VCaP (cell line): Measurements from ENCODE around the gene MLC1.

Experiments
- H3K27ac ChIP-seq: fragments of 450-650 bp; 2 replicates; pipeline ENCODE4 v1.5.1; 2017
- TF ChIP-seq, protein P1 (sequence below): fragments of 450-650 bp; conservative IDR thresholded peaks from 2 replicates; pipeline ENCODE4 v1.5.1; 2017; ENCODE audit warnings: mild to moderate bottlenecking, moderate library complexity

Gene MLC1

DNA sequence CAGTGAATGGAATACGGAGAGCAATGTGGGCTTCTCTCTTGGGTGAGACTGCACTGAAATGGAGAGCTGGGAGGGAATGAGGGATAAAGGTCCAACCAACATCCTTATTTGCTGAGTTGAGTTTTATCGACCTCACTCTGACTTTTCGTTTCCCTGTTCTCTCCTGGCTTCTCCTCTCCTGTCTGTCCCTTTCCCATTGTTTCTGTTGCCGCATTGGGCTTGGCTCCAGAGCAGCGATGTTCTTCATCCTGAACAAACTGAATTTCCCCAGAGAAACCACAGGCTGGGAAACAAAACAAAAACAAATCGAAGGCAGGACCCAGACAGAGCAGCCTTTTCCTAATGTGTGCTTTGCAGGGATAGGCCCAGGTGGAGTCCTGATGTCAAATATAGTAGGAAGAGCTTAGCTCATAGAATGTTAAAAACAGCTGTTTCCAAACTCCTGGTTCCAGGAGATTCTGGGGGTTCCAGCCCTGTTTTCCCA, 34.6 kb upstream of the MLC1 start:
- no peak overlapping the region for H3K27ac ChIP-seq
- TF ChIP-seq, protein P1, sequence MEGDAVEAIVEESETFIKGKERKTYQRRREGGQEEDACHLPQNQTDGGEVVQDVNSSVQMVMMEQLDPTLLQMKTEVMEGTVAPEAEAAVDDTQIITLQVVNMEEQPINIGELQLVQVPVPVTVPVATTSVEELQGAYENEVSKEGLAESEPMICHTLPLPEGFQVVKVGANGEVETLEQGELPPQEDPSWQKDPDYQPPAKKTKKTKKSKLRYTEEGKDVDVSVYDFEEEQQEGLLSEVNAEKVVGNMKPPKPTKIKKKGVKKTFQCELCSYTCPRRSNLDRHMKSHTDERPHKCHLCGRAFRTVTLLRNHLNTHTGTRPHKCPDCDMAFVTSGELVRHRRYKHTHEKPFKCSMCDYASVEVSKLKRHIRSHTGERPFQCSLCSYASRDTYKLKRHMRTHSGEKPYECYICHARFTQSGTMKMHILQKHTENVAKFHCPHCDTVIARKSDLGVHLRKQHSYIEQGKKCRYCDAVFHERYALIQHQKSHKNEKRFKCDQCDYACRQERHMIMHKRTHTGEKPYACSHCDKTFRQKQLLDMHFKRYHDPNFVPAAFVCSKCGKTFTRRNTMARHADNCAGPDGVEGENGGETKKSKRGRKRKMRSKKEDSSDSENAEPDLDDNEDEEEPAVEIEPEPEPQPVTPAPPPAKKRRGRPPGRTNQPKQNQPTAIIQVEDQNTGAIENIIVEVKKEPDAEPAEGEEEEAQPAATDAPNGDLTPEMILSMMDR, result no peak

DNA sequence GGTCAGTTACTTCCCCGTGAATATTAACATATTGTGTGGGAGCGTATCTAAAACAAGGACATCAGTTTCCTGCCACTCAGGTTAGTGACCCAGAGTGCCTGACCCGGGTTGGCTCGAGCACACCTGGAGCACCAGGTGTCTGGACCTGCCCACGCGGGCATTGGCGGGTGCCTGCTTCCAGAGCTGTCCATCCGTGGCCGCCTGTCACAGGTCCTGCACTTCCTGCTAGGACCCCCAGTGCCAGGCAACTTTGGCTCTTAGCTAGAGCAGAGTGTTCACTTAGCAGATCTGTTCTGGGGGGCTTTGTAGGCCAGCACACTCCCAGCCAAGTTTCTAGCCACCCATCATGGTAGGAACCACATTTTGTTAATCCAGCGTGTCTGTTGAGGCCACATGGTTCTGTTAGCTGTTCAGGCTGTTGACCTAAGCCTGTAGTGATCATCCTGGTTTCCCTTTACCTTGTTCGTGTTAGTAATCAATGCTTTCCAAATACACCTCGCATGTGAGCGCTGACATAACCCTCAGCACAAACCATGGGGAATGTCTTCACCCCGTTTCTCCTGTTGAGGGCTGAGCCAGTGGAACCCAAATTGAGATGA, 34.0 kb upstream of the MLC1 start:
- H3K27ac ChIP-seq, result no peak overlapping the region
- TF ChIP-seq, protein P1, result no peak

DNA sequence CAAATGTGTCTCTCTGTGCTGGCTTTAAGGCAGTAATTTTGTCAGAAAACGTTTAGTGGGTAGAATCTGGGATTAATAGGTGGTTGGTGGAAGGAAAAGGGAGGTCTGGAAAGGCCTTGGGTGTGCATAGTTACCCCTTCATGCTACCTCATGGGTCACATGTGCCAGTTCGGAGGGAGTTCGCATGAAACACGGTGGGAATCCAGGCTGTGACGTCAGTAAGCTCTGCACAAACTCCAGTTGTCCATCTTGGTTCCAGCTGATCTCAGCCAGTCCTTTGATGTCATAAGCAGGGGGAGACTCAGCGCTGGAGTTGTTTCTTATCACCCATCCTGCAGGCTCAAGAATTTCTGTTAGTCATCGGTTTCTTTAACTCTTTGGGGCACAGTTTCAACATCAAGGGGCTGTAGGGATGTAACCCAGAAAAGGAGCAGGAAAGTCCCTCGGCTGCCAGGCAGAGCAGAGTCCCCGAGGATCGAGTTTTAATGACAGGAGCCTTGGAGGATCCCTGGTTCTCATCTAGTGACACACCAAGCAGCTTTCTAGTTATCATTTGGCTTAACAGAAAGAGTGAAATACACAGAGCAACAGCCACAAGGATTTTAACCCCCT, 33.4 kb upstream of the MLC1 start:
- TF ChIP-seq, protein P1, result no peak
- no peak overlapping the region for H3K27ac ChIP-seq

DNA sequence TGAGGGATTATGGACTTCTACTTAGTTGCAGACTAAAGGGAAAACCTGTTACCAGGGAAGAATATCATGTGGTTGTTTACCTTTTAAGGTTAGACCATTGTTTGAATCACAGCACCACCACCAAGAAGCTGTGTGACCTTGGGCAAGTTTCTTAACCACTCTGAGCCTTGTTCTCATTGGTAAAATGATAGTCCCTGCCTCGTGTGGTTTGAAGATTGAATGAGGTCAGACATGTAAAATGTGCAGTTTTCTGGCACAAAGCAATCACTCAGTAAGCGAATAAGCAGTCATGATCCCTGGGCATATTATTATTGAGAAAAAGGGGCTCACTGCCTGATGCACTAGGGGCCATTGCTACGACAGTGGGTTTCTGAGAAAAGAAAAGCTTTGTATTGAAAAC, 32.9 kb upstream of the MLC1 start:
- H3K27ac ChIP-seq, result no peak overlapping the region
- TF ChIP-seq, protein P1, result no peak

DNA sequence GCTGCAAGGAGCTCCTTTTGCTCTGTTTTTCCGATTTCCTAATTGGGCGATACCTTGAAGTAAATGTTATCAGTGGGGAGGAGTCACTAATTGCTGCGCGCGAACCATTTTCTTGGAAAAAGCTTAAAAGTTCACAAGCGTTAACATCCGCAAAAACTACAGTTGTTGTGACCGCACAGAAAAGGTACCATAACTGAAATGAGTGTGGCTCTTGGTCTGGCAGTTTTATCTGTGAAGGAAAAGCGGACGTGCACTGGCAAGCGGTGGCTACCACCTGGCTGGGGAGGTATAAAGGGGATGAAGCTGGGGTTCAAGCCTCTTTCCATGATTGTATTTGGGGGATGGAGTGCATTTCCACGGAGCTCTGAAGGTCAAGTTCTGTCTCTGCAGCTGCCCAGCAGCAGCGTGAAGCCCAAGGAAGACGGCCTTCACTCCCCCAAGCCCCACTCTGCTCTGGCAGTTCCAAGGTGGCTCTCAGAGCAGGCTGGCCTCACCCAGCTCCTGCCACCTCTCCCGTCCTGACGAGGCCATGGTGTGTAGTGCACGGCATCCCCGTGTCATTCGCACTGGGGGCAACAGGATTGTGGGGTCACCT, 32.0 kb upstream of the MLC1 start:
- no peak overlapping the region for H3K27ac ChIP-seq
- TF ChIP-seq, protein P1, result no peak

DNA sequence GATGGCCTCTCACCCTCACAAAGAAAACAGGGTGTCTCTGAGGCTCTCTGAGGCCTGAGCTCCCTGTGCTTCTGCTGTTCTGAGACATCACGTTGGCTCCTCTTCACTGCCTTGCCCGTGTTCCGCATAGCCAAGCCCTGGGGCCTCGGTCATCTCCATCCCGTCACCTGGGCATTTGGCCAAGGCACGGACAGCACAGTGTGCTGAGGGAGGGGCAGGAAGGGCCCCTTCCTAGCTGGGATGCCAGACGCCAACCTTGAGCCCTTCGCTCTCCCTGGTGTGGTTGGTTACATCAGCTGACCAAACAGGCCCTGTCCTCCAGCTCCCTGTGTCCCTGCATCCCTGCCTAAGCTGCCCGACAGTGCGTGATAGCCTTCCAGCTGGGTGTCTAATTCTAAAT, 30.5 kb upstream of the MLC1 start:
- peak overlapping the region; percentile 61 for H3K27ac ChIP-seq
- TF ChIP-seq, protein P1, result no peak

DNA sequence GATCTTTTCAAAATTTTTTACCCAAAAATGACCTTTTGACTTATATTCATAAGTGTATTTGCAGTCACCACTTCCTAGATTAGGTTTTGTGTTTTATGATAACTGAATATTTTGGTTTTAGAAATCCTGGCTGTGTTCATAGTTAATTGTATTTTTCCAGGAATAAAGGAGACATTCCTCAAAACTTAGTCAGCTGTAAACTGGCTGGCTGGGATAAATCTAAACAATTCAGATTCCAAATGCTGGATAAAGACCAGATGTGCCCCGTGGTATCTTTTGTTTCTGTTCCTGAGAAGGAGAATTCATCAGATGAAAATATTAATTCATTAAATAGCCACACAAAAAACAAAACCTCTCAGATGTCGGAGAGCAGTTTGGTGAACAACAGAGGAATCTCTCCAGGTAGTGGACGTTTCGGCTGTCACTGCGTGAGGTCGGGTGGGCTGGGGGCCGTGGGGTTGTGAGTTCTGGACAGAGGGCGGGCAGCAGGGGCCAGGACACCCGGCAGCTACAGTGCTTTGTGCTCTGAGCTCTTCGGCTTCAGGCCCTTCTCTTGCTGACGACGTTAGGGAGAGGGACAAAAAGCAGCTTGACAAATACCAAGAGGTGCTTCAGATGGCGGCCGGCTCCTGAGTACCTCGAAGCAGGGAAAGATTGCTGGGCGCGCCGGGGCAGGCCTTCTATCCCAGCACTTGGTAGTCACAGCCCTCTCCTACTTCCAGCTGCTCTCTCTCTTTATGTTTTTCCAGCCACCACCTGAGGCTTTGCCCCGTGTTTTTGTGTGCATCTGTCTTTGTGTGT, 29.2 kb upstream of the MLC1 start:
- peak overlapping the region; percentile 61 for H3K27ac ChIP-seq
- TF ChIP-seq, protein P1, result no peak
